Measurements from ENCODE around the gene AXIN2.

- no peak for TF ChIP-seq CTCF (IDR thresholded peaks at IDR 0.05; ENCODE audit: borderline replicate concordance, extremely low read depth, low read length, poor library complexity, severe bottlenecking)
- TF ChIP-seq EZH2 (IDR thresholded peaks at IDR 0.05; ENCODE audit: borderline replicate concordance, low read depth, low read length, severe bottlenecking), result no peak
These were observed 30.9 kb upstream of the AXIN2 start for GRCh38 chr17:65592125-65592965.
